Heart left ventricle (tissue), 16 donors: ENCODE measurements around the gene ARHGAP24. TPM values are rescaled to one million over a fixed set of nuclear protein-coding genes. Genes with fewer than 3 reads are reported as not detected.
A peak's percentile ranks its signal among the peaks of the same experiment; 100 is the strongest.

ENCODE experiments used
- ATAC-seq, 4 donors: fragments of 200-7000 bp; cut with Tn5 transposase; one replicate each; pipeline ENCODE4 v1.9.1; 2020 to 2022; ENCODE audit warnings: moderate library complexity in 4 of 4, mild to moderate bottlenecking in 3 of 4, moderate number of reproducible peaks in 1 of 4
- DNase-seq, 5 donors: peaks; one replicate each; pipeline ENCODE4 v3.0.0-alpha.2; 2020
- H3K27ac ChIP-seq, 12 donors: fragments of 200-600 bp; sonication (generic) in 4 of 12; one replicate each; pipeline versions ENCODE4 v1.5.0 to v1.8.0; 2016 to 2022; ENCODE audit warnings: mild to moderate bottlenecking in 2 of 12
- H3K27me3 ChIP-seq, 9 donors: fragments of 200-600 bp; sonication (generic) in 2 of 9; one replicate each; pipeline versions ENCODE4 v1.5.1 to v1.8.0; 2016 to 2022; ENCODE audit warnings: mild to moderate bottlenecking in 3 of 9
- H3K36me3 ChIP-seq, 9 donors: fragments of 200-600 bp; sonication (generic) in 2 of 9; one replicate each; pipeline versions ENCODE4 v1.5.0 to v1.8.0; 2018 to 2022; ENCODE audit warnings: mild to moderate bottlenecking in 2 of 9
- H3K4me1 ChIP-seq, 12 donors: fragments of 200-600 bp; sonication (generic) in 4 of 12; one replicate each; pipeline versions ENCODE4 v1.5.0 to v1.8.0; 2016 to 2022; ENCODE audit warnings: mild to moderate bottlenecking in 3 of 12
- H3K4me3 ChIP-seq, 12 donors: fragments of 200-600 bp; sonication (generic) in 4 of 12; one replicate each; pipeline versions ENCODE4 v1.5.0 to v1.8.0; 2017 to 2022; ENCODE audit warnings: mild to moderate bottlenecking in 9 of 12, moderate library complexity in 4 of 12
- H3K9me3 ChIP-seq, 12 donors: fragments of 200-600 bp; sonication (generic) in 4 of 12; one replicate each; pipeline versions ENCODE4 v1.5.0 to v1.8.0; 2016 to 2022; ENCODE audit warnings: mild to moderate bottlenecking in 1 of 12
- CTCF ChIP-seq, 12 donors: fragments of 200-600 bp; sonication (generic) in 4 of 12; IDR thresholded peaks; one replicate each; pipeline versions ENCODE4 v1.5.0 to v1.8.0; 2018 to 2022; ENCODE audit warnings: antibody characterized with exemption in 12 of 12, mild to moderate bottlenecking in 5 of 12
- POLR2A ChIP-seq, 2 donors: fragments of 450-650 bp; IDR thresholded peaks; one replicate each; pipeline ENCODE4 v1.6.1; 2017; ENCODE audit warnings: antibody characterized with exemption in 2 of 2, mild to moderate bottlenecking in 2 of 2, moderate library complexity in 2 of 2
- WGBS, 4 donors: extraction: QIAGEN DNeasy Blood & Tissue Kit in 2 of 4; methylation state at CpG; one replicate each; pipeline versions ENCODE4 v1.1.5 to v1.1.7; 2013 to 2018; 5-methylcytosine and 5-hydroxymethylcytosine counted together
- intact Hi-C, 10 donors: fragments of 100-400 bp; cut with DNase I; formaldehyde crosslinking; loops; one replicate each; pipeline versions ENCODE4 v1.11.1 to v1.14.2; 2022
- polyA plus RNA-seq, 2 donors: library from polyadenylated mRNA; stranded (reverse); fragments of 200-250 nt; gene quantifications; one replicate each; pipeline ENCODE4 v1.2.3, GENCODE V29; 2013
- total RNA-seq, 9 donors: library from RNA; depleted of rRNA in 2 of 9; stranded (reverse); fragments of >200 nt in 2 of 9; fragmentation: NEBNext Ultra II Directional in 3 of 9; extraction: Animal tissue kit (Norgen Biotek cat#: 25700) in 3 of 9; gene quantifications; one replicate each; pipeline versions ENCODE4 v1.1.0 to v1.2.4, GENCODE V29; 2016 to 2023
- donor health status: ischemic (EF 13 %, LVEDD 7.1; RV severe dilation, severe dysfunction).
- donor health status: healthy with polysubstance abuse.
- donor health status: DM: no; HTN: yes; CAD: no.
- donor health status: DM: no; HTN: no; CAD: no.
- donor health status: ischemic (EF 25% LVEDD 6.9; RV normal size, moderate dysfunction).
- donor health status: ischemic (EF 25% LVEDD 5.7; RV mildly dilated, moderate dysfunction).
- donor health status: healthy.
- donor health status: DM: yes; HTN: yes; CAD: no.
- donor health status: ischemic (EF 35%, LVEDD 5.7; RV mildly dilated, moderate dysfunction).
- donor health status: nonischemic (EF 11% LVEDD 7.7; RV severe dilation, severe dysfunction).
- donor health status: DM: yes; HTN: yes; CAD: no.
- donor health status: PGD.
- donor health status: ischemic (EF 29% LVEDD 5.4; RV normal size, mild dysfunction).
- donor health status: nonischemic (EF 23%, LVEDD 6.1; RV moderate dilation, normal function).

ARHGAP24 gene
- total and polyA plus RNA-seq, 11 donors, result 4.5 to 36.9 (median 18.9) TPM

GRCh38 chr4:85741381-85741780, 266.4 kb downstream of the ARHGAP24 start:
- Histone ChIP-seq H3K27me3 (no peaks in the 10 kb centered on the region), H3K4me1 (peaks cover 0 to 71% (median 13%) of the 10 kb centered on the region in 12 donors), H3K9me3 (no peaks in the 10 kb centered on the region), H3K4me3 (no peak overlapping the region), H3K27ac (peak overlapping the region in 7 of 12 donors; percentile 3 to 89 (median 23)), H3K36me3 (no peaks in the 10 kb centered on the region)
- ATAC-seq (peak in 1 of 4 donors; percentile 31), DNase-seq (no peak)
- TF ChIP-seq CTCF (IDR thresholded peaks at IDR 0.05), result no peak
- no peak for TF ChIP-seq POLR2A (IDR thresholded peaks at IDR 0.05)
- 81 to 91% (median 84%) methylated on average over 2 of the region's 2 CpGs for WGBS, 4 donors
- intact Hi-C loops, result loop anchor here in 8 of 10 donors (5.0 to 10.0 kb wide), 8 partner anchors 137 to 657 kb away; partner anchors contain the start of gene ARHGAP24 (in 2 of the 8)

GRCh38 chr4:85741921-85742591, 267.1 kb downstream of the ARHGAP24 start:
- no peaks in the 10 kb centered on the region for H3K36me3 ChIP-seq
- peak overlapping the region in 7 of 12 donors; percentile 3 to 89 (median 23) for H3K27ac ChIP-seq
- intact Hi-C loops, result loop anchor here in 8 of 10 donors (5.0 to 10.0 kb wide), 8 partner anchors 137 to 657 kb away; partner anchors contain the start of gene ARHGAP24 (in 2 of the 8)
- H3K4me1 ChIP-seq, result peaks cover 0 to 69% (median 13%) of the 10 kb centered on the region in 12 donors
- no peak overlapping the region for H3K4me3 ChIP-seq
- peak; percentile 20 to 75 (median 34) for ATAC-seq
- TF ChIP-seq POLR2A (IDR thresholded peaks at IDR 0.05) (no peak), CTCF (IDR thresholded peaks at IDR 0.05) (no peak)
- peak; percentile 33 to 68 (median 56) for DNase-seq
- 51 to 61% (median 55%) methylated on average over 5 of the region's 5 CpGs for WGBS, 4 donors
- no peaks in the 10 kb centered on the region for H3K9me3 ChIP-seq
- H3K27me3 ChIP-seq, result no peaks in the 10 kb centered on the region

DNA sequence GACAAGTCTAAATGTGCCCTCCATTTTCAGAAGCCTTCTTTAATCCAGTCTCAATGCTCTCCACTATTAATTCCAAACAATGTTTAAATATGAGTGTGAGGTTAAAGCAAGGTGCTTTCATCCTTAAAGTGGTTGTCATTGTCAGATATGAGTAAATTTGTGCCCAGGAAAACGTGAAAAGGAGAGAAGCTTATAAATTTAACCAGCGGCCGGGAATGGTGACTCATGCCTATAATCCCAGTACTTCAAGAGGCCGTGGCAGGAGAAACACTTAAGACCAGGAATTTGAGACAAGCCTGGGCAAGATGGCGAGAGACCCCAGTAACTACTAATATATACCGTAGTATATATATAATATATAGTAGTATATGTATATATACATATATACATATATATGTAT, 270.0 kb downstream of the ARHGAP24 start:
- DNase-seq (no peak), ATAC-seq (no peak)
- intact Hi-C loops, result loop anchor here in 9 of 10 donors (5.0 to 10.0 kb wide), 13 partner anchors 140 to 660 kb away; partner anchors contain the start of gene ARHGAP24 (in 5 of the 9)
- peaks cover 0 to 75% (median 18%) of the 10 kb centered on the region in 12 donors for H3K4me1 ChIP-seq
- H3K27me3 ChIP-seq, result no peaks in the 10 kb centered on the region
- TF ChIP-seq CTCF (IDR thresholded peaks at IDR 0.05), result no peak
- TF ChIP-seq POLR2A (IDR thresholded peaks at IDR 0.05), result no peak
- WGBS, 4 donors, result 86 to 93% (median 90%) methylated on average over 6 of the region's 6 CpGs
- H3K4me3 ChIP-seq, result no peak overlapping the region
- no peaks in the 10 kb centered on the region for H3K9me3 ChIP-seq
- no peaks in the 10 kb centered on the region for H3K36me3 ChIP-seq
- H3K27ac ChIP-seq, result peak overlapping the region in 4 of 12 donors; percentile 14 to 89 (median 43)

DNA sequence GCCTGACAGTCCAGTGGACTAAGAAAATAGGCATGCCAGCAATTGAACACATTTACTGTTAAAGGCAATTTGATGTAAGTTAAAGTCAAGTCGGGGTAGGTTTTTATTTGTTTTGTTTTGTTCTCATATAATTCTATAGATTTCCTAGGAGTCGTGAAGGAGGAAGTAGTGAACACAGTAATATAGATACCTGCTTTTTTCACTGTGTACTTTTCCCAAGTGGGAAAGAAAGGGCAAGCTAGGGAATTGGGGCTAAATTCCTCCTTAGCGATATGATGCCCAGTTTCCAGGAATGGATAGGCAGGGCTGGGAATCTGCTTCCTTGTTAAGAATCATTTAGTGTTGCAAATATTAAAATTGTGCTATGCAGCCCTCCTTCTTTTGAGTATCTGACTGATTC, 271.0 kb downstream of the ARHGAP24 start:
- no peak for TF ChIP-seq CTCF (IDR thresholded peaks at IDR 0.05)
- TF ChIP-seq POLR2A (IDR thresholded peaks at IDR 0.05), result no peak
- no peak for ATAC-seq
- Histone ChIP-seq H3K27ac (peak overlapping the region in 1 of 12 donors; percentile 6), H3K4me1 (peaks cover 0 to 66% (median 18%) of the 10 kb centered on the region in 12 donors), H3K4me3 (no peak overlapping the region), H3K27me3 (no peaks in the 10 kb centered on the region), H3K9me3 (no peaks in the 10 kb centered on the region), H3K36me3 (no peaks in the 10 kb centered on the region)
- DNase-seq, result no peak
- 72 to 84% (median 80%) methylated on average over 3 of the region's 3 CpGs for WGBS, 4 donors
- intact Hi-C loops, result loop anchor here in 9 of 10 donors (5.0 to 10.0 kb wide), 12 partner anchors 141 to 661 kb away; partner anchors contain the start of gene ARHGAP24 (in 5 of the 9)
